NCI-H1930 (cell line): ENCODE data around the gene GPC5.
A peak's percentile ranks its signal among the peaks of the same experiment; 100 is the strongest.
"Not testable (repeated sequence)": the region's sequence is repeated elsewhere in the genome, so short reads cannot be mapped to it uniquely, and the experiment has no call there.

Source experiments
- DNase-seq, 2 experiments: peaks; one replicate each; lab custom pipeline; 2025; lab: John Stamatoyannopoulos, UW

Gene GPC5

DNA sequence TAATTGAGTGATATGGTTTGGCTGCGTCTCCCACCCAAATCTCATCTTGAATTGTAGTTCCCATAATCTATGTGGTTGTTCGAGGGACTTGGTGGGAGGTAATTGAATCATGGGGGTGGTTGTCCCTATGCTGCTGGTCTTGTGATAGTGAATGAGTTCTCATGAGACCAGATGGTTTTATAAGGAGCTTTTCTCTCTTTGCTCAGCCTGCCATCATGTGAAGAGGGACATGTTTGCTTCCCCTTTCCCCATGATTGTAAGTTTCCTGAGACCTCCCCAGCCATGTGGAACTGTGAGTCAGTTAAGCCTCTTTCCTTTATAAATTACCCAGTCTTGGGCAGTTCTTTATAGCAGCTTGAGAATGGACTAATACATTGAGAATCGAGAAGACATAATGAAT, 480.1 kb downstream of the GPC5 start:
- no peak for DNase-seq

DNA sequence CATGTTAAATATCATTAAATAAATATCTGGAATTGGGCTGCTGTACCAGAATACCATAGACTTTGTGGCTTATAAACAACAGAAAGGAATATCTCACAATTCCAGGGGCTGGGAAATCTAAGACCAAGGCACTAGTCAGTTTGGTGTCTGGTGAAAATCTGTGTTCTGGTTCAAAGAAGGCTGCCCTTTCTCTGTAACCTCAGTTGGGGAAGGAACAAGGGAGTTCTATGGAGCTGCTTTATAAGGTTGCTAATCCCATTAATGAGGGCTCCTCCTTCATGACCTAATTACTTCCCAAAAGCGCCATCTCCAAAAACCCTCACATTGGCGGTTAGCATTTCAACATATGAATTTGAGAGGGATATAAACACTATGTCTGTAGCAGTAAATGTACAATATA, 480.9 kb downstream of the GPC5 start:
- no peak for DNase-seq

DNA sequence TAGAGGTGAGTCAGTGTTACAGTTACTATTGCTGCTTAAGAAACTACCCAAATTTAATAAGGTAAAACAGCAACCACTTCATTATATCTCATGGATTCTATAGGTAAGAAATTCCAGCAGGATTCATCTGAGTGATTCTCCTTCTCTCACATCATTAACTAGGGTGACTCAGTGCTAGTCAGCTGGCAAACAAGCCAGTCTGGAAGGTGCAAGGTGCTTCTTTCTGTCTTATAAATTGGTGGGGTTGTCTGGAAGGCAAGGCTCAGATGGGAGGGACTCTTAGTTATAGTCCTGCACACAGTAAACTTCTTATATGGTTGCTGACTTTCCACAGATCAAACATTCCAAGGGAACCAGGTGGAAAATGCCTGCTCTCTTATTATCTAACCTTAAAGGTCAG, 484.5 kb downstream of the GPC5 start:
- DNase-seq: no peak

DNA sequence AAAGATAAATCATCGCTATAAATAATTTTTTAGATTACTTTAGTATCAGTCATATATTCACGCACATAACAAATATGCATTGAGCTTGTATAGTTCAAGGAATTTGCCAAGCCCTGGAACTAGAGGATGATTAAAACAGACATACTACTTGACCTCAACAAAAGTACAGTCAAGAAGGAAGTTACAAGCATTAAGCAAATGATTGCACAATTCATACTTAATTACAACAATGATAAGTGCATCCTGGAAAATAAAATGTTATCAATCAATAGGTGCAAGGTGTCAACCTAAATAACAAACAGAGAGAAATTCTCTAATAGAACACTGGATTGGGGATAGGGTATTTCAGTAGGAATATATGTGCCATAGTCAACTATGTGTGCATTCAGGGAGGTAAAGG, 491.2 kb downstream of the GPC5 start:
- DNase-seq: no peak

DNA sequence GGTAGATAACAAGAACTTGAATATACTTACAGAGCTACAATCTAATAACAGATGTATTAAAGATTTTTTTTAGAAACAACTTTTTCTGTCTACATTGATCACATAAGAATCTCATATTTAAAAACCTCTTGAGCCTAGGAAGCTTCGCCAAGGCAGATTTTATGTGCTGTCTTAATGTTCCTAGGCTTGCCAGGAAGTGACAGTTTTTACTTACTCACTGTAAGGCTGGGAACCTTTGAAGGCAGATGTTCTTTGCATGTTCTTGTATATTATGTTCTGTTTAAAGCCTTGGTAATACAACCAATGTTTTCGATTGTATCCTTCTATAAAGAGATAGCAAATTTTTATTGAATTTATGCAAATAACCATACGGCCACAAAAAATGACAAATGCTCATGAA, 492.7 kb downstream of the GPC5 start:
- DNase-seq: no peak

DNA sequence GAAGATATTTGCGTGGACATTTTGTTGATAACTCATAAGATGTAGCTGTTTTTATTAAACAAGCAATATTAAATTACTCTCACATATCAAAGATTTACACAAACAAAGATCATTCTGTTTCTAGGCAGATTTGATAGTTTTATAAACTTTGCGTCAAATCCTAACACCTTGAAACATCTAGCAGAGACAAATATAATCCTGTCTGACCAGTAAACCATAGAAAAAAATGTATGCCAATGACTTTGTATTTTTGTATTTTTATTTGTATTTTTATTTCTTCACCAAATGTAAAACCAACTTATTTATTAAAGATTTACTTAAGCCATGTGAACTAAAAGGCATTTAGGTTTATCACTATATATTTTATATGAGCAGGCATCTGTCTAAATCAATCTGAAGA, 494.6 kb downstream of the GPC5 start:
- DNase-seq: no peak

DNA sequence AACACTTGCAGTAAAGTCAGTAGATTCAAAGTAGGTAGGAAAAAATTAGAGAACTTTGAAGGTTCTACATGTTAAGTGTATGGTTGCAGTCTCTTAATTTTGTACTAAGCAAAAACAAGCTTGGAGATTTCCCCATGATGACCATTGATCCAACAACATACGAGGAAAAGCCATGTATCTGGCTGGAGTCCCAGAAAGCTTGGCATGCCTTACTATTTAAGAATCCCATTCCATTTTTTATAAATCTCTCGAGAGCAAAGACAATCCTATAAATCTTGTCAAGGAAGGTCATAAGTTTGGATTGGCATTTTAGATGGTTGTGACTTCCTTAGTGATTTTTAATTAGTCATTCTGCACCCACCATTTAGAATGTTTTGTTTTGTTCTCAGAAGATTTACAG, 495.9 kb downstream of the GPC5 start:
- no peak for DNase-seq

DNA sequence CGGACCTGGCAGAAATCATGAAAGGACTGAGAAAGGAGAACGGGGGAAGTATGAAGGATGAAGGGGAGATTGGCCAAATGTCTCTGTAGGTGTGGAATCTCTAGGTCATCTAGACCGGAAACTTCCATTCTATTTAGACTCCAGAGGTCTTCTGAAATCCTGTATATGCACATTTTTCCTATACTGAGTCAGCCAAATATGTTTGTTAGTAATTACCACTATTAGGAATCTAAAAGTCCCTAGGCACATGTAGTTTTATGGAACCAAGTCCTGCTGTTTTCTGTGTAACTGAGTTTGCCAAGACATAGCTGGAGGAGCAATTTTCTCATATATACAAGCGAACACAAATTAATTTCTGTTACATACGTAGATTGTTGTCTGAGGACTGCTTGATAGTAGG, 498.1 kb downstream of the GPC5 start:
- DNase-seq: no peak

DNA sequence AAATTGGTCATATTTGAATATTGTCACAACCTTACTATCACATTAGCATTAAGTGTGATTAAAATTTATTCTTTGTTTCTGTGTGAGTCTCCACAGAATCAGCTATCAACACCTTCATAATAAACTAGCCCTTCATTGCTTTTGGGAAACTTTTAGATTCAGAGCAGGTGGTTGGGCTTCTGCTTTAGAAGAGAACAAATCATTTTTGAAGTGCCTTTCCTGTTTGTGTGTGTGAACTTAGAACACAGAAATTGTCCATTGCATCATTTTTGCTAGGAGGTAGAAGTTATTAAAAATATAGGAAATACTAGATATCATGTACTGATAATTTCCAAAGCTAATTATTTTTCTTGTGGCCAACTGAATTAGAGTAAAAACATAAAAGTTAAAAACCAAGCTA, 500.6 kb downstream of the GPC5 start:
- DNase-seq: not testable (repeated sequence)

DNA sequence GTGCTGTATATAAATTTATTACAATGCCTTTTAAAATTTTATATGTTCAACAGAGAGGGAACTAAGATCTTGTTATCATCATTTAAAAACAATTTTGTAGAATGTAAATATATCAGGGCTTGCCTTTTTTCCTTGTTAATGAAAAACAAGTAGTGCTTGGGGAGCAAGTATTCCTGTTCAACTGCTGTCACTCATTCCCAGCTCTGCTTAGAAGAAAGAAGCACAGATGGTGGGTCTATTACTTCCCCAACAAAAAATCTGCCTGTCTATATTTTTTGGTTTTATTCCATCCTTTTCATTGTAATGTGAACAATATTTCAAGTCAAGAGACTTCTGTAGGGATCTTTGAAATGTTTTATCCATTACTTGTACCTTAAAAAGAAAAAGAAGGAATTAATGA, 503.9 kb downstream of the GPC5 start:
- no peak for DNase-seq

DNA sequence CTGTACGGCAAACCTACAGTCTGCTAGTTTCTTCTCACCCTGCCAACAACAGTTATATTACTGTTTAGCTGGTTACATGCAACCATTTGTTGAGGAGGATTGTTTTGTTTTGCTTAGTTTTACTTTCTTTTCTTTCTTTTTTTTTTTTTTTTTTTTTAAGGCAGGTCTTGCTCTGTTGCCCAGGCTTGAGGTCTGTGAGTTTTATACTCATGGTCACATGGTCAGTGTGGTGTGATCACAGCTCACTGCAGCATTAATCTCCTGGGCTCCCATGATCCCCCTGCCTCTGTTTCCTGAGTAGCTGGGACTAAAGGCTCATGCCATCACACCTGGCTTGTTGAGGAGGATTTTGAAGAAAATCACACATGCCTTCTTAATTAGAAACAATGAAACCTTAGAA, 505.6 kb downstream of the GPC5 start:
- DNase-seq: no peak

DNA sequence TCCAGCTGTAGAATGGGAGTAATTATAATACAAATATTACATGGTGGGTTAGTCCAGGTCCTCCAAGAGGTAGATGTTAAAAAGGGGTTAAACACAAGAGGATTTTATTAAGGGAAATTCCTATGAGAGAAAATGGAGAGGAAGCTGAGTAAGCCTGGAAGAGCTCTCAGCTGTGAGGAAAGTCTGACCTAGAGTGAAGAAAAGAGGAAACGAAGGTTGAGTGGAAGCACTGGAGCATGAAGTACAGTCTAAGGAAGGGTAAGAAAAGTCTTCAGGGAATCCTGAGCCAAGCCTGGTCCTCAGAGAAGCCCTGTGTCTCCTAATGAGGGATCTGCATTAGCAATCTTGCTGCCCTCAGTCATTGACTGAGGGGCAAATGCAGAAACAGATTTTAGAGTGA, 506.2 kb downstream of the GPC5 start:
- no peak for DNase-seq

DNA sequence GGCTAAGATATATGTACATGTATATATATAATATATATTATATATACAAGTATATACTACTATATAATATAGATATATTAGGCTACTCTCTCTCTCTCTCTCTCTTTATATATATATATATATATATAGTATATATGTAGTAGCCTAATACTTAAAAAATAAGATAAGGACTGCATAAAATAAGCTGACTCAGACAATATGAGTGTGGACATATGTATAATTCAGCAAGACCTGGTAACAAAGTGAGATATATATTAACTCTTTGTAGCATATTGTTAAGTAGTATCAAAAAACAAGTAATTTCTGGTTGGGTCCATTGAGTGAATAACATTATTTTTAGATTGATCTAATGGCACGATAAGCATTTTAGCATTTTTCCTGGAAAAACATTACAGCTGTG, 509.0 kb downstream of the GPC5 start:
- DNase-seq: no peak

DNA sequence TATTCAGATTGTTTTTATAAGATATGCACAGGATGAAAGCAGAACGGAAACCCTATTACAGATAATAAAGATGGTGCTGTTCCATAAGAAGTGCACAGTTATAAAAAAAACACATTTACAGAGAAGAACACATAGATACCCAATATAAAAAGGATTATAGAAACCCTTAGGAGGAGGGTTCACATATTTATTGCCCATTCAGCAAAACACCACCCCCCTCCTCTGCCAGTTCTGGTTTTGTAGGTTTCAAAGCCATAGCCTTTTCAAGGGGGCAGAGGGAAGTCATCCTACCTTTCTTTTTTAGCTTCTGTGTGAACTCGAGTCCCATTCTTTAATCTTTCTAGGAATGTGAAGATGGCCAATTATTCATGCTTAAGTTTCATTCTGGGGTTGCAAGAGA, 511.2 kb downstream of the GPC5 start:
- DNase-seq: no peak

DNA sequence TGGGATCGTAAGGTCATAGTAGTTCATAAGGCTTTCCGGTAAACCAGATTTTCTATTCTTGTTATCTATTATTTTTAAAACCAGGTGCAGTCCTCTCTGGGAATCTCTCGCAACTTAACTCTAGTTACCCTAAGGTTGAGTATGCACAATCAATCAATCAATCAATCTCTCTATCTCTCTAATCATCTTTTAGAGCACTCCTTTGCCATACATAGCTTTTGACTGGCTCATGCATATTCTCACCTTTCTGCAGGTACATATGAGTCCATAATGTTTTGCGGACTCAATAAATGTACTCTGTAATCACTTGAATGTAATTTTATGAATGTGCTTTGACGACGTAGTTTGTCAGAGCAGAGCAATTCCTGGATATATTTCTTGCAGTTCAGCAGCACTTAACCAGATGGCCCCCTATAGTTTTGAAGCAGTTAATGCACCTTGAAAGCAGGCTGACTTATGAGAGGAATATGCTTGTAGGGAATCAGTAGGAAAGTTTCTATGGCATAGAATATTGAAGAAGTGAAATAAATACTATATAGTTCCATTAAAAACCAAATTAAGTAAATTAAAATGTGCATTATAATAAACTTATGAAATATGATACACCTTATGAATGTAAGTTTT, 524.7 kb downstream of the GPC5 start:
- DNase-seq: no peak

DNA sequence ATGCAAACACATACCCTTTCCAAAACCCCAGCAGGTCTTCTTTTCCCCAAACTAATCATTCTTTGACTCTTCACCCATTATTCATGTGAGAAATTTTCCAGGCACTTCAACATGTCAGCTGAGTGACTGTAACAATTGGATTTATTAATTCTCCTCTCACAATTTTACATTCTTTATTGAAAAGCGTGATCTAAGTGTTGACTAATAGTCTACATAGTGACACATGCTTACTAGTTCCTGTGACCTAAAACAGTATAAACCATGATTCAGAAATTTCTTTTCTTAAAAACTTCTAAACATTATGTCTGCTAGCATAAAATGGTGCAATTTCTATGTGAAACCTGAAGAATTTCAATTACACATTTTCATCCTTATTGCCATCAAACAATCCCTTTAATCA, 532.3 kb downstream of the GPC5 start:
- no peak for DNase-seq

DNA sequence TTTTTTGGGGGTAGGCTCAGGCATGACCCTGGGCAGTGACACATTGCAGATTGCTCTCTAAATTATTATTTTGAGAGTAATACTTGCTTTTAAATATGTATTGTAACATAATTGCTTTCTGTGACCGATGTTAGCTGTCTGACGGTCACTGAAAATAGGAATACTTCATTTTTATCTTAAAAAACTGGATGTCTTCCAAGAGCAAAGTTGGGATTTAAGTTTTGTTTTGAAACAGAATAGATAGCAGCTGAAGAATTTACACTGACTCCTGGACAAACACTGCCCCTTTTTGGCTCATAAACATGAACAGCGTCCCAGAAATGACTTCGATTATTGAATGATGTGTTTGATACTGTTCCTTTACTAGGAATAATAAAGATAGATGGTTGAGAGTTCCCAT, 535.9 kb downstream of the GPC5 start:
- DNase-seq: no peak

DNA sequence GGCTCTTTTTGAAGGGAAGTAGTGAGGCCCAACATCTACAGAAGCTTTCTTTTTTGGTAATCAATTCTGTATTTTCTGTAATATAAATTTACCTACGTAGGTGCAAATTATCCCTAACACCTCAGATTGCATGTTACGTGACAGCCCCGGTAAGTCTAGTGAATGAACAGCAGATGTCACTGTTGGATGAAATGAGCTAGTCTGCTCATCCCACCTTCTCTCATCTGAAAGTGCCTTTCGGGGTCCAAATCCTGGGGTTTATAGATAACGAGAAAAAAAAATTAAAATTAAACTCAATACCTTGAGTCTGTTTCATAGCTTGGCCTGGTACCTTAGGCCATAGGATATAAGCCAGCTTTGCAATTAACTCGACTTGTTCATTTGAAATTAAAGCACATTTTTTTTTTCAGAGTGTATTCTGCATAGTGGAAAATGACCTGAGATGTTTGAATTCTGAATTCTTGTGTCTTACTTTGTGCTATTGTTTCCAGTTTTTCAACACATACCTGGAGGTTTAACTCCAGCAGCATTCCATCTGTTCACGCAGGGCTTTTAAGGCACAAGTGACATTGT, 548.2 kb downstream of the GPC5 start:
- DNase-seq: peak in 1 of 2 experiments; percentile 44

DNA sequence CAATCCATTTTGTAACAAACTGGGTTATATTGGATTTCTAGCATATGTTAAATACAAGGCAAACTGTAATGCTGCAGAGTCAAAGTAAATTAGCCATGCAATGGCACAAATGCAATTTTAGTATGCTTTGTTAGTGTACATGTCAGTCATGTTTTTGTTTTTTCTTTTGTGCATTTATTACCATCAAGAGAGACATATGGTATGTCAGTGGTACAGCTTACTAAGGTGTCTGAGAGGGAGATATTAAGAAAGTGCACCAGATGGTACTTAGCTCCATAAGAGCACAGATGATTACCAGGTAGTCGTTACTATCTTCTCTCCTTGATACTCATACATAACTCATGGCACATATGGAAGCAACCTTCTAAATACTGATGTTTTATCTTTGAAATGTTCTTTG, 550.3 kb downstream of the GPC5 start:
- DNase-seq: no peak

DNA sequence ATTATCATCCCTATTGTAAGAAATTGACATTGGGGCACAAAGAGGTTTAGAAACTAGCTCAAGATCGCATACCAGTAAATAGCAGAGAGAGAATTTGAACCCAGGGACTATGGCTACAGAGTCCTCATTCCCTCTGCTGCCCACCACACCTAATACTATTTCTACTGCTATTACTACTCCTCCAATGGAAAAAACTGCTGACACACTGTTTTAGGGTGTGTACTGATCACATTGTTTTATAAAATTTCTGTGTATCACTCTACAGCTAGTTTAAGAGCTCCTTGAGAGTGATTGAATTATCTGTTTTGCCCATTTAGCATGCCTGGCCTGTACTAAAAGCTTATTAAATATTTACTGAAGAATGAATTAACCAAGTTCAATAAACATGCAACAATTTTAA, 552.4 kb downstream of the GPC5 start:
- DNase-seq: no peak

DNA sequence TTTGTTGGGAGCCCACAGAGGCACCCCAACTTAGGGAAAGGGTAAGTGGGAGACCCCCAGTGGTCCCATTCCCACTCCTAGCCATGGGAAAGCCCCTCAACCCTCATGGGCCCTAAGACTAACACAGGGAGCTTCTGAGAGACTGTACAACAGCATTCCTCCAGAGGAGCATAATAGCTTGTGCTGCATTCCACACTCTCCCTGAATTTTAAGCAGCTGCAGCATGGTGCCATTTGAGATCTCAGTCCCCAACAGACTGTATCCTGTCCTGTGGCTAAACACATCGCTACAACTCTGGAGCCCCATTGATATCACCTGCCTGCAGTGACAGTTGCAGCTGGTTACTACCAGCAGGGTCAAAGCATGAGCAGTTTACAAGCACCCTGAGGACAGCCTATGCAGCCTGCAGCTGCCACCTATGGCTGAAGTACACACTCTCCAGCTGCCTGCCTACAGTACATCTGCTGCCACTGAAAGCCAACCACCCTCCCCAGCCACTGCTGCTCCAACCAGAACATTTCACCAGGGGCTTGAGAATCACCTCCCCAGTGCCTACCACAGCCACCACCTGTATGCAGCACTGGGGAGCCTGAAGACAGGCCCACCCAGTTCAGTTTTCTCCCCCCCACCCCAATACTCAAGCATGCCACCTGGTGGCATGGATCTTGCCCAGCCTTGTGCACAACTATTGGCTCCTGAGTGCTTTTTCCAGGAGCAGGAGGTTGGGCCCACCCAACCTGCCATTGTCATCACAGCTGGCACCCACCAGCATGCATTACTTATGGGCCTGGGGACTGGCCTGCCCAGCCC, 557.3 kb downstream of the GPC5 start:
- no peak for DNase-seq

DNA sequence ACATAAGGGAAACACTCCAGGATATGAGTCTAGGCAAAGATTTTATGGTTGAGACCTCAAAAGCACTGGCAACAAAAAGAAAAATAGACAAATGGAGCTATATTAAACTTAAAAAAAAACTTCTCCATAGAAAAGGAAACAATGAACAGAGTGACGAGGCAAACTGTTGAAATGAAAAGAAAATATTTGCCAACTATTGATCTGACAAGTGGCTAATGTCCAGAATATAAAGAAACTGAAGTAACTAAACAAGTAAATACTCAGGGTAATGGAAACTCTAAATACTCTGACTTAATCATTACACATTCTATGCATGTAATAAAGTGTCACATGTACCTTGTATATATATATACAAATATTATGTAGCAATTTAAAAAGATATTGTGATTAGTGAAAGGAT, 562.5 kb downstream of the GPC5 start:
- DNase-seq: peak in 1 of 2 experiments; percentile 69

DNA sequence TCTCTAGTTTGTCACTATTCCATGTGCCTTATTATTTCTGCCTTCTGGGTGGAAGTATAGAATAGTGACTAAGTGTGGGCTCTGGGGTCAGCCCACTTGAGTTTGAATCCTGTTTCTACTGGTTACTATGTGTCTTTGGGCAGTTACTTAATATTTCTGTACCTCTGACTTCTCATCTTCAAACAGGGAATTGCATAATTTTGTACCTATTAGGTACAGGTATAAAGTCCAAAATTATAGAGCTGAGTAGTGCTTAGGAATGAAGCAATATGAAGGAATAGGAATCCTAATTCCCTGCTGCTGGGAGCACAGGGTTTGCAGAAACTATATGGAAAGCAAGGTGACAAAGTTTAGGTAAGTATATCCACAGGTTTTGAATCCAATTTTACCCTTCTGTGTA, 564.5 kb downstream of the GPC5 start:
- no peak for DNase-seq

DNA sequence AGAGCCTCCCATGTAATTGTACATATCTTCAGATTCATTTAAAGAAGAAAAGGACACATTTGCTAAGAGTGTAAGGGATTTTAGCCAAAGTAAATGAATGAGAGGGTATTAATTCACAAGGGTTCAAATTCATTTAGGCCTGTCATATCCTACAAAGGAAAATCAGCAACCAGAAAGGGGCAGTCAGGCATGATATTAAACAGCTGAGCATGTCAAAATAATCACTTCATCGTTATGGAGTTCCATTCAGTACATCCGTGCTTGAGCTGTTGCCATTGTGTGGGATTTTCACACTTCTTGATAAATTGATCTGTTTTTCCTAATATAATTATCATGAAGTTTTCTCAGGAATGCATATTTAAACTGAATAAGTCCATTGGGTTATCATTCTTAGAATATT, 567.1 kb downstream of the GPC5 start:
- no peak for DNase-seq
